Hepatocyte (in vitro differentiated cells): ENCODE measurements around the gene SULT1A3.

Source experiments
- EZH2 ChIP-seq: fragments of 200-600 bp; sonication (generic); IDR thresholded peaks from 2 replicates; pipeline ENCODE4 v1.6.1; 2016; ENCODE audit warnings: antibody characterized with exemption, mild to moderate bottlenecking, borderline replicate concordance
- EZH2phosphoT487 ChIP-seq: fragments of 200-600 bp; sonication (generic); IDR thresholded peaks from one replicate; pipeline ENCODE4 v1.6.1; 2018; ENCODE audit warnings: antibody characterized with exemption, mild to moderate bottlenecking, low read depth, moderate library complexity; ENCODE audit not compliant: unreplicated experiment, severe bottlenecking
- TF ChIP-seq, protein P1 (sequence below): fragments of 200-600 bp; sonication (generic); IDR thresholded peaks from 2 replicates; pipeline ENCODE4 v1.5.1; 2016; ENCODE audit warnings: antibody characterized with exemption, mild to moderate bottlenecking; ENCODE audit not compliant: poor library complexity

DNA sequence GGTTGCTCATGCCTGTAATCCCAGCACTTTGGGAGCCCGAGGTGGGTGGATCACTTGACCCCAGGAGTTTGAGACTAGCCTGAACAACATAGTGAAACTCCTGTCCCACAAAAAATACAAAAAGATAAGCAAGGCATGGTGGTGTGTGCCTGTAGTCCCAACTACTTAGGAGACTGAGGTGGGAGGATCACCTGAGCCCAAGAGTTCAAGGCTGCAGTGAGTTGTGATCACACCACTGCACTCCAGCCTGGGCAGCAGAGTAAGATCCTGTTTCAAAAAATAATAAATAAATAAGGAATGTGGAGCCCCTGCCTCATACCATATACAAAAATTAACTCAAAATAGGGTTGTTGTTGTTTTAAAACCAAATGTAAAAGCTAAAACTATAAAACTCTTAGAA is 41.8 kb upstream of the SULT1A3 start:
- TF ChIP-seq, protein P1, sequence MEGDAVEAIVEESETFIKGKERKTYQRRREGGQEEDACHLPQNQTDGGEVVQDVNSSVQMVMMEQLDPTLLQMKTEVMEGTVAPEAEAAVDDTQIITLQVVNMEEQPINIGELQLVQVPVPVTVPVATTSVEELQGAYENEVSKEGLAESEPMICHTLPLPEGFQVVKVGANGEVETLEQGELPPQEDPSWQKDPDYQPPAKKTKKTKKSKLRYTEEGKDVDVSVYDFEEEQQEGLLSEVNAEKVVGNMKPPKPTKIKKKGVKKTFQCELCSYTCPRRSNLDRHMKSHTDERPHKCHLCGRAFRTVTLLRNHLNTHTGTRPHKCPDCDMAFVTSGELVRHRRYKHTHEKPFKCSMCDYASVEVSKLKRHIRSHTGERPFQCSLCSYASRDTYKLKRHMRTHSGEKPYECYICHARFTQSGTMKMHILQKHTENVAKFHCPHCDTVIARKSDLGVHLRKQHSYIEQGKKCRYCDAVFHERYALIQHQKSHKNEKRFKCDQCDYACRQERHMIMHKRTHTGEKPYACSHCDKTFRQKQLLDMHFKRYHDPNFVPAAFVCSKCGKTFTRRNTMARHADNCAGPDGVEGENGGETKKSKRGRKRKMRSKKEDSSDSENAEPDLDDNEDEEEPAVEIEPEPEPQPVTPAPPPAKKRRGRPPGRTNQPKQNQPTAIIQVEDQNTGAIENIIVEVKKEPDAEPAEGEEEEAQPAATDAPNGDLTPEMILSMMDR = no peak
- no peak for TF ChIP-seq EZH2phosphoT487
- no peak for TF ChIP-seq EZH2
